Trophoblast cell (in vitro differentiated cells and primary cell): Measurements from ENCODE around the gene GAP43.

ENCODE experiments used
- DNase-seq, 2 donors: peaks; one replicate each; pipeline ENCODE4 v3.0.0-alpha.2; 2016
- H2AFZ ChIP-seq: 2 replicates; pipeline ENCODE4 v1.6.1; 2013; ENCODE audit warnings: low read length, moderate library complexity, mild to moderate bottlenecking; ENCODE audit not compliant: insufficient read depth, poor library complexity
- H2AK5ac ChIP-seq: 2 replicates; pipeline ENCODE4 v1.6.1; 2013; ENCODE audit warnings: mild to moderate bottlenecking, low read length
- H2BK120ac ChIP-seq: 2 replicates; pipeline ENCODE4 v1.6.1; 2013; ENCODE audit warnings: low read length, mild to moderate bottlenecking, moderate library complexity; ENCODE audit not compliant: insufficient read depth, poor library complexity
- H2BK12ac ChIP-seq: 2 replicates; pipeline ENCODE4 v1.6.1; 2013; ENCODE audit warnings: mild to moderate bottlenecking, low read length, moderate library complexity
- H2BK5ac ChIP-seq: 2 replicates; pipeline ENCODE4 v1.6.1; 2013; ENCODE audit warnings: low read length, low read depth, moderate library complexity, mild to moderate bottlenecking; ENCODE audit not compliant: poor library complexity
- H3K14ac ChIP-seq: 2 replicates; pipeline ENCODE4 v1.6.1; 2013; ENCODE audit warnings: mild to moderate bottlenecking, low read length
- H3K18ac ChIP-seq: 2 replicates; pipeline ENCODE4 v1.6.1; 2013; ENCODE audit warnings: mild to moderate bottlenecking, low read length
- H3K23ac ChIP-seq: 2 replicates; pipeline ENCODE4 v1.6.1; 2013; ENCODE audit warnings: low read length
- H3K27ac ChIP-seq: 2 replicates; pipeline ENCODE4 v1.5.1; 2013; ENCODE audit warnings: low read depth, mild to moderate bottlenecking, inconsistent platforms, low read length, moderate library complexity
- H3K27me3 ChIP-seq: 2 replicates; pipeline ENCODE4 v1.6.1; 2013; ENCODE audit warnings: inconsistent platforms, mild to moderate bottlenecking, low read length, moderate library complexity; ENCODE audit not compliant: insufficient read depth
- H3K36me3 ChIP-seq, 2 experiments: 1 replicate in 1 of 2; 2 replicates in 1 of 2; pipeline ENCODE4 v1.6.1; 2013; ENCODE audit warnings: low read length in 2 of 2, mild to moderate bottlenecking in 2 of 2, moderate library complexity in 1 of 2; ENCODE audit not compliant: insufficient read depth in 2 of 2, control insufficient read depth in 1 of 2
- H3K4ac ChIP-seq: 2 replicates; pipeline ENCODE4 v1.6.1; 2013; ENCODE audit warnings: low read depth, mild to moderate bottlenecking, low read length, moderate library complexity
- H3K4me1 ChIP-seq, 2 experiments: 1 replicate in 1 of 2; 2 replicates in 1 of 2; pipeline ENCODE4 v1.6.1; 2013; ENCODE audit warnings: low read length in 2 of 2, mild to moderate bottlenecking in 2 of 2, moderate library complexity in 1 of 2; ENCODE audit not compliant: insufficient read depth in 2 of 2, control insufficient read depth in 1 of 2
- H3K4me2 ChIP-seq: 2 replicates; pipeline ENCODE4 v1.6.1; 2013; ENCODE audit warnings: inconsistent platforms, mild to moderate bottlenecking, low read length, moderate library complexity
- H3K4me3 ChIP-seq: 2 replicates; pipeline ENCODE4 v1.5.1; 2013; ENCODE audit warnings: mild to moderate bottlenecking, low read depth, low read length, inconsistent platforms
- H3K79me1 ChIP-seq: one replicate; pipeline ENCODE4 v1.6.1; 2013; ENCODE audit warnings: low read length
- H3K79me2 ChIP-seq: 2 replicates; pipeline ENCODE4 v1.6.1; 2013; ENCODE audit warnings: low read length, mild to moderate bottlenecking; ENCODE audit not compliant: control insufficient read depth, insufficient read depth, poor library complexity
- H3K9ac ChIP-seq: 2 replicates; pipeline ENCODE4 v1.6.1; 2013; ENCODE audit warnings: mild to moderate bottlenecking, low read length
- H3K9me3 ChIP-seq: 2 replicates; pipeline ENCODE4 v1.6.1; 2013; ENCODE audit warnings: low read depth, mild to moderate bottlenecking, control low read depth, inconsistent platforms, low read length; ENCODE audit not compliant: insufficient read depth
- H4K12ac ChIP-seq: 2 replicates; pipeline ENCODE4 v1.6.1; 2013; ENCODE audit warnings: low read depth, mild to moderate bottlenecking, low read length, moderate library complexity
- H4K8ac ChIP-seq: 2 replicates; pipeline ENCODE4 v1.6.1; 2013; ENCODE audit warnings: low read depth, mild to moderate bottlenecking, low read length, moderate library complexity
- H4K91ac ChIP-seq: one replicate; pipeline ENCODE4 v1.6.1; 2013; ENCODE audit warnings: low read depth, mild to moderate bottlenecking, low read length, moderate library complexity
- WGBS: extraction: QIAGEN DNeasy Blood & Tissue Kit; methylation state at CpG from one replicate; pipeline ENCODE4 v1.1.7; 2013; ENCODE audit warnings: missing lambda C conversion rate; ENCODE audit not compliant: insufficient read length, insufficient coverage; ENCODE audit errors: extremely low coverage; 5-methylcytosine and 5-hydroxymethylcytosine counted together

Gene GAP43

GRCh38 chr3:115663414-115663813 lies 40.1 kb downstream of the GAP43 start:
- peaks cover 3% of the 10 kb centered on the region for H3K79me2 ChIP-seq
- no peak overlapping the region for H2AFZ ChIP-seq
- no peak overlapping the region for H4K12ac ChIP-seq
- H2BK12ac ChIP-seq: no peak overlapping the region
- H3K36me3 ChIP-seq: no peaks in the 10 kb centered on the region
- no peak overlapping the region for H3K4ac ChIP-seq
- peaks cover 5% of the 10 kb centered on the region for H3K79me1 ChIP-seq
- H3K9me3 ChIP-seq: no peaks in the 10 kb centered on the region
- no peak overlapping the region for H2AK5ac ChIP-seq
- no peak overlapping the region for H2BK5ac ChIP-seq
- H3K4me1 ChIP-seq: peaks cover 2 to 3% of the 10 kb centered on the region in 2 experiments
- no peak overlapping the region for H3K4me3 ChIP-seq
- no peak overlapping the region for H2BK120ac ChIP-seq
- no peak overlapping the region for H3K9ac ChIP-seq
- DNase-seq: no peak
- H3K27ac ChIP-seq: no peak overlapping the region
- H4K91ac ChIP-seq: no peak overlapping the region
- H3K27me3 ChIP-seq: no peaks in the 10 kb centered on the region
- H4K8ac ChIP-seq: no peak overlapping the region
- H3K14ac ChIP-seq: no peak overlapping the region
- WGBS: no CpG with 5 or more reads among the region's 3 CpGs
- H3K18ac ChIP-seq: no peak overlapping the region
- no peak overlapping the region for H3K23ac ChIP-seq
- no peak overlapping the region for H3K4me2 ChIP-seq

GRCh38 chr3:115666081-115666480 lies 42.8 kb downstream of the GAP43 start:
- no peaks in the 10 kb centered on the region for H3K27me3 ChIP-seq
- H3K18ac ChIP-seq: no peak overlapping the region
- no peaks in the 10 kb centered on the region for H3K9me3 ChIP-seq
- H3K4me2 ChIP-seq: no peak overlapping the region
- no peak overlapping the region for H3K4me3 ChIP-seq
- no peak overlapping the region for H2AK5ac ChIP-seq
- H3K79me2 ChIP-seq: no peaks in the 10 kb centered on the region
- no peak overlapping the region for H2BK12ac ChIP-seq
- no CpG with 5 or more reads among the region's 2 CpGs for WGBS
- H3K27ac ChIP-seq: no peak overlapping the region
- no peak overlapping the region for H3K14ac ChIP-seq
- H2AFZ ChIP-seq: no peak overlapping the region
- no peaks in the 10 kb centered on the region for H3K79me1 ChIP-seq
- H4K12ac ChIP-seq: no peak overlapping the region
- H2BK120ac ChIP-seq: no peak overlapping the region
- H2BK5ac ChIP-seq: no peak overlapping the region
- no peaks in the 10 kb centered on the region for H3K4me1 ChIP-seq
- no peak overlapping the region for H4K91ac ChIP-seq
- H3K4ac ChIP-seq: no peak overlapping the region
- no peak overlapping the region for H4K8ac ChIP-seq
- H3K23ac ChIP-seq: no peak overlapping the region
- H3K9ac ChIP-seq: no peak overlapping the region
- no peak for DNase-seq
- H3K36me3 ChIP-seq: no peaks in the 10 kb centered on the region

- H3K79me2 ChIP-seq: no peaks in the 10 kb centered on the region
- DNase-seq: no peak
- H3K9ac ChIP-seq: no peak overlapping the region
- no CpG with 5 or more reads among the region's 4 CpGs for whole genome bisulfite sequencing
- no peaks in the 10 kb centered on the region for H3K79me1 ChIP-seq
- H3K27ac ChIP-seq: no peak overlapping the region
- no peak overlapping the region for H4K12ac ChIP-seq
- H2BK12ac ChIP-seq: no peak overlapping the region
- H2AK5ac ChIP-seq: no peak overlapping the region
- H3K23ac ChIP-seq: no peak overlapping the region
- H3K4ac ChIP-seq: no peak overlapping the region
- H2BK5ac ChIP-seq: no peak overlapping the region
- H2BK120ac ChIP-seq: no peak overlapping the region
- H3K18ac ChIP-seq: no peak overlapping the region
- H3K14ac ChIP-seq: no peak overlapping the region
- H3K36me3 ChIP-seq: no peaks in the 10 kb centered on the region
- H2AFZ ChIP-seq: no peak overlapping the region
- H3K4me3 ChIP-seq: no peak overlapping the region
- H4K91ac ChIP-seq: no peak overlapping the region
- no peaks in the 10 kb centered on the region for H3K9me3 ChIP-seq
- no peak overlapping the region for H3K4me2 ChIP-seq
- no peaks in the 10 kb centered on the region for H3K4me1 ChIP-seq
- H3K27me3 ChIP-seq: no peaks in the 10 kb centered on the region
- H4K8ac ChIP-seq: no peak overlapping the region
Observed at GRCh38 chr3:115666920-115667737, 43.8 kb downstream of the GAP43 start.

- no peak overlapping the region for H2BK5ac ChIP-seq
- H4K91ac ChIP-seq: no peak overlapping the region
- no peaks in the 10 kb centered on the region for H3K79me2 ChIP-seq
- no peak overlapping the region for H2BK120ac ChIP-seq
- DNase-seq: no peak
- no peak overlapping the region for H3K4ac ChIP-seq
- H3K4me1 ChIP-seq: no peaks in the 10 kb centered on the region
- H3K4me2 ChIP-seq: no peak overlapping the region
- H3K18ac ChIP-seq: no peak overlapping the region
- no peaks in the 10 kb centered on the region for H3K9me3 ChIP-seq
- H3K27ac ChIP-seq: no peak overlapping the region
- H3K14ac ChIP-seq: no peak overlapping the region
- H3K79me1 ChIP-seq: no peaks in the 10 kb centered on the region
- H4K8ac ChIP-seq: no peak overlapping the region
- H3K36me3 ChIP-seq: no peaks in the 10 kb centered on the region
- no peak overlapping the region for H2BK12ac ChIP-seq
- no peaks in the 10 kb centered on the region for H3K27me3 ChIP-seq
- H2AFZ ChIP-seq: no peak overlapping the region
- no peak overlapping the region for H3K23ac ChIP-seq
- H3K4me3 ChIP-seq: no peak overlapping the region
- no peak overlapping the region for H2AK5ac ChIP-seq
- no peak overlapping the region for H3K9ac ChIP-seq
- H4K12ac ChIP-seq: no peak overlapping the region
Observed at GRCh38 chr3:115667738-115668065, 44.4 kb downstream of the GAP43 start.
